Fibroblast of upper back skin (primary cell): Measurements from ENCODE around the gene TMEM92.
"Not testable (repeated sequence)": the region's sequence is repeated elsewhere in the genome, so short reads cannot be mapped to it uniquely, and the experiment has no call there.

ENCODE experiments used
- DNase-seq: peaks from one replicate; pipeline ENCODE4 v3.0.0-alpha.2; 2013

The TMEM92 gene

GRCh38 chr17:50262001-50262794, 12.1 kb upstream of the TMEM92 start:
- no peak for DNase-seq

GRCh38 chr17:50263331-50264262, 10.7 kb upstream of the TMEM92 start:
- DNase-seq: no peak

- DNase-seq: peak; percentile 66
Observed at GRCh38 chr17:50264263-50265113, 9.8 kb upstream of the TMEM92 start.

- DNase-seq: no peak
Observed at GRCh38 chr17:50265212-50265611, 9.1 kb upstream of the TMEM92 start.

- peak; percentile 47 for DNase-seq
Observed at GRCh38 chr17:50265690-50266315, 8.5 kb upstream of the TMEM92 start.

- peak; percentile 94 for DNase-seq
Observed at GRCh38 chr17:50266384-50267073, 7.7 kb upstream of the TMEM92 start.

GRCh38 chr17:50267074-50267841, 7.0 kb upstream of the TMEM92 start:
- DNase-seq: peak; percentile 80

GRCh38 chr17:50268026-50268425, 6.2 kb upstream of the TMEM92 start:
- DNase-seq: no peak

GRCh38 chr17:50268743-50269275, 5.5 kb upstream of the TMEM92 start:
- DNase-seq: peak; percentile 43

- peak; percentile 87 for DNase-seq
Observed at GRCh38 chr17:50269477-50270434, 4.5 kb upstream of the TMEM92 start.

GRCh38 chr17:50270435-50271362, 3.6 kb upstream of the TMEM92 start:
- DNase-seq: peak; percentile 89

- not testable (repeated sequence) for DNase-seq
Observed at GRCh38 chr17:50271363-50271750, 2.9 kb upstream of the TMEM92 start.

GRCh38 chr17:50272246-50272645, 2.0 kb upstream of the TMEM92 start:
- DNase-seq: no peak

- peak; percentile 60 for DNase-seq
Observed at GRCh38 chr17:50272711-50273653, 1.3 kb upstream of the TMEM92 start.

- DNase-seq: no peak
Observed at GRCh38 chr17:50273654-50274040, 619 bp upstream of the TMEM92 start.

- DNase-seq: no peak
Observed at GRCh38 chr17:50274897-50275221, 593 bp downstream of the TMEM92 start.

- DNase-seq: no peak
Observed at GRCh38 chr17:50275279-50275678, 1.0 kb downstream of the TMEM92 start.
